Activated naive CD4-positive, alpha-beta T cell treated with Interleukin-2 at 50 U/mL for 16 hours (primary cell): Measurements from ENCODE around the gene MORF4L1.
"Not testable (repeated sequence)": the region's sequence is repeated elsewhere in the genome, so short reads cannot be mapped to it uniquely, and the experiment has no call there.

Experiments used
- DNase-seq: peaks from one replicate; pipeline ENCODE4 v3.0.0-alpha.2; 2020

The MORF4L1 gene, protein sequence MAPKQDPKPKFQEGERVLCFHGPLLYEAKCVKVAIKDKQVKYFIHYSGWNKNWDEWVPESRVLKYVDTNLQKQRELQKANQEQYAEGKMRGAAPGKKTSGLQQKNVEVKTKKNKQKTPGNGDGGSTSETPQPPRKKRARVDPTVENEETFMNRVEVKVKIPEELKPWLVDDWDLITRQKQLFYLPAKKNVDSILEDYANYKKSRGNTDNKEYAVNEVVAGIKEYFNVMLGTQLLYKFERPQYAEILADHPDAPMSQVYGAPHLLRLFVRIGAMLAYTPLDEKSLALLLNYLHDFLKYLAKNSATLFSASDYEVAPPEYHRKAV

DNA sequence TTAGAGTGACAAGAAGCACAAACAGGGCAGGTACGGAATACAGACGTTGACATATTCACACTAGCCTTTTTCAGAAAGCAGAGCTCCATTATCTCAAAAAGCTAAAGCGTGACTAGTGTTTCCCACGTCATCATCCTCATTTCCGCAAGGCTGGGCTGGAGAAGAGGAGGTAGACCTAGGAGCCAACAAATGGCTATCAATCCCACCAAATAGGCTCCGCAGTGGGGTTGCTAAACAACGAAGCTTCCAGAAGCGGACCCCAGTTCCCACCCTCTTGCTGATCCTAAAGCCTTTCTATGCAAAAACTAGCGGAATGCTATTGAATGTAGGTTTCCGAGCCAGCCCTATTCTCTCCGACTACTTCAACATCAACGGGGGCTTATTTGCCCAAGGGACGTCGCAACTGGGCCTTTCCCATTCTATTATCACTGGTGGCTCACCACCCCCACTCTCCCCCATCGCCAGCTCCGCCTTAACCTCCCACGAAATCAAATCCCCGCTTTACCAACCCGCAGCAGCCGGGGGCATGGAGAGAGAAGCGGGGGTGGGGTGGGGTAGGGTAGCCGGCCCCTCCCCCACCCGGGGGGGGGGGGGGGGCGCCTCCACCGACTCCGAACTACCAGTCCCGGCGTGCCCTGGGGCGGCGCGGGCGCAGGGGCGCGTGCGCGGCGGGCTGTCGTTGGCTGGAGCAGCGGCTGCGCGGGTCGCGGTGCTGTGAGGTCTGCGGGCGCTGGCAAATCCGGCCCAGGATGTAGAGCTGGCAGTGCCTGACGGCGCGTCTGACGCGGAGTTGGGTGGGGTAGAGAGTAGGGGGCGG is at the start of gene MORF4L1:
Gene MORF4L1, plus strand, starts transcription at position 736 of the 817 bp plus-strand sequence. CDS start 128 bp downstream, outside the sequence.
- peak; percentile 97 for DNase-seq

DNA sequence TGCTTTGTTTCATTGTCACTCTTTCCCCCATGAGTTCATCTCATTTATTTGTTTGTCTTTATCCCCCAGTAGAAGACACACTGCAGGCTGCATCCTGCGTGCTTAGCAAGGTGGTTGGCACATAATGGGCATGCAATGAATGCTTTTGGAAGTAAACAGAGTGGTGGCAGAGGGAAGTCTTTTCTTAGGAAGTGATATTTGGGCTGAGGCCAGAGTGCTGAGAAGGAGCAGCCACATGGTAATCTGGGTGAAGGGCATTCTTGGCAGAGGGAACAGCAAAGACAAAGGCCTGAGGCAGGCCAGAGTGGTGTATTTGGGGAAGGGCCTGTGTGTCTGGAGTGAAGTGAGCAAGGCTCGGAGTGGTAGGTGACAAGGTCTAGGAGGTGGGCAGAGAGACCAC is 43.8 kb upstream of the MORF4L1 start:
- no peak for DNase-seq

DNA sequence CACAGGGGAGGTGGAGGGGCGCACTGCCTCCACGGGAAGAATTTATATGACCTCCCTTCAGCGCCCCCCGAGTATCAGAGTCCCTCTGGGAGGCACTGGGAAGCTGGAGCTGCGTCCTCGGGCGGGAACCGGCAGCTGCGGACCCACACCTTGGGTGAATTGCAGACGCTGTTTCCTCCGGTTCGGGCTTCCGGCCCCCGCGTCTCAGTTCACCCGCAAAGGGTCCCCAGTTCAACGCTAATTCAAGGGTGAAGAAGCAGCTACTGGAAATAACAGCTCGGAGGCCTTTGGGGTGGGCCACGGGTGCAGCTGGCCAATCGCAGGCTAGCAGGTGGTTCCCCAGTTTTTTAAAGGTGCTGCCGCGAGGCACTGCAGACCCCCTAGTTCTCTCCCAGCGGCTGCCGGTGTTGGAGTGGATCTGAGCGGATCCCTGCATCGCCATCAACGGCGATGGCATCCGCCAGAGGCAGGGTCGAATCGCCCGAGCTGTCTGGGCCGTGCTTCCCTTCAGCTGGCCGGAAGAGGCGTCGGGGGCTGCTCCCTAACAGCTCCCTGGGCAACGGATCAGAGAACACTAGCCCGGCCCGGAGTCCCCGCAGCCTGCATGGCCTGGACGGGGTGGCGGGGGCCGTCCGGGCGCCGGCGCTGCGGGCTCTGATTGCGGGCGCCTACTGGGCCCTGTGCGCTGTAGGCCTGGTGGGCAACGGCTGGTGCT is 42.0 kb upstream of the MORF4L1 start:
- DNase-seq: no peak

DNA sequence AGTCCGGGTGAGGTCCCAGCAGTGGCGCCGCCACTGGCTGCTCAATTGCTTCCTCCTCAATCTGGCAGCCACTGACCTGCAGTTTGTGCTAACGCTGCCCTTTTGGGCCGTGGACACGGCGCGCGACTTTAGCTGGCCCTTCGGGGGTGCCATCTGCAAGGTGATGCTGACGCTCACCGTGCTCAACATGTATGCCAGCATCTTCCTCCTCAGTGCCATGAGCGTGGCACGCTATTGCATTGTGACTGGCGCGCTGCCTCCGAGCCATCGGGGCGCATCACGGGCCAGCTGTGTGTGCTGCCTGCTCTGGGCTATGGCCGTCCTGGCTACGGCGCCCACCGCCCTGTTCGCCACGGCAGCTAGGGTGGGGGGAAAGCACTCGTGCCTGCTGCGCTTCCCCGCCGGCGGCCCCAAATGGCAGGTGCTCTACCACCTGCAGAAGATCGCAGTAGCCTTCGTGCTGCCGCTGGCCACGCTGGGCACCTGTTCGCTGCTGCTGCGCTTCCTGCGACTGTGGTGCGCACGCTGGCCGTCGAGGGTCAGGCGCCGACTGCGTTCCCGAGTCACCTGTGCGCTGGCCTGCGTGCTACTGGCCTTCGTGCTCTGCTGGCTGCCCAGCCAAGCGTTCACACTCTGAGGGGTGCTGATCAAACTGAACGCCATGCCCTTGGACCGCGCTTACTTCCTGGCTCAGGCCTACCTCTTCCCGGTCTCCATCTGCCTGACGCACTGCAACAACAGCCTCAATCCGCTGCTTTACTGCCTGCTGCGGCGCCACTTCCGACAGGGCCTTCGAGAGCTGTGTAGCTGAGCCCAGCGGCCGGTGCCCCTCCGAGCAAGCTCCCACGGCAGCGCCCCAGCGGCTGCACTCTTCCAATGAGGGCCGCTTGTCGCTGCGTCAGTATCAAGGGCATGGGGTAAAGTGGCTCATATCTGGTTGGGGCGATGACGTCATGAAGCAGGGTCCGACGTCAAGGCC is 41.2 kb upstream of the MORF4L1 start:
- DNase-seq: no peak

DNA sequence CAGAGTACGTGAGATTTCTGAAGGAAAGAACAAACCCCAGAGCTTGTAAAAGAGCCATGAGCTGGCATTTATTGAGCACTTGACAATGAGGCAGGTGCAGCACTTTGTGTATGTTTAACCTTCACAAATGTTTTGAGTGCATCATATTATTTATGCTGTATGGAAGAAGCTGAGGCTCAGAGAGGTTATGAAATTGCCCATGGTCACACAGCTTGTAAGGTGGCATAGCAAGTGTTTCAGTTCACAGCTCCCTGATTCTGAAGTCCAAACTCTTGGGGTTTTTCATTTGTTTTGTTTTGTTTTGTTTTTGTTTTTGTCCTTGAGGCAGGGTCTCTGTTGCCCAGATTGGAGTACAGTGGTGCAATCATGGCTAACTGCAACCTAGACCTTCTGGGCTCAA is 36.4 kb upstream of the MORF4L1 start:
- no peak for DNase-seq

DNA sequence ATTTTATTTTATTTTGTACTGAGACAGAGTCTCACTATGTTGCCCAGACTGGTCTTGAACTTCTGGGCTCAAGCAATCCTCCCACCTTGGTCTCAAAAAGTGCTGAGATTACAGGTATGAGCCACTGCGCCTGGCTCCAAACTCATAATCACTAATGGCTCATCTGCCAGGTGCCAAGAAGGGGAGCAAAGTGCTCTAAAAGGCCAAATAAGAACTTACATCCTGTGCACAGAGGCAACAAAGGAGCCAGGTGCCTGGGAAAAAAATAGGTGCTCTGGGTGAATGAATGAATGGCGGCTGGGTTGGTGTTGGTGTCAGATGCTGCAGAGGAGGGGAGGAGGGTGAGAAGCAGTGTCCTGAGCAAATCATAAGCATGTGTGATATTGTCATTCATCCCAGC is 35.6 kb upstream of the MORF4L1 start:
- no peak for DNase-seq

DNA sequence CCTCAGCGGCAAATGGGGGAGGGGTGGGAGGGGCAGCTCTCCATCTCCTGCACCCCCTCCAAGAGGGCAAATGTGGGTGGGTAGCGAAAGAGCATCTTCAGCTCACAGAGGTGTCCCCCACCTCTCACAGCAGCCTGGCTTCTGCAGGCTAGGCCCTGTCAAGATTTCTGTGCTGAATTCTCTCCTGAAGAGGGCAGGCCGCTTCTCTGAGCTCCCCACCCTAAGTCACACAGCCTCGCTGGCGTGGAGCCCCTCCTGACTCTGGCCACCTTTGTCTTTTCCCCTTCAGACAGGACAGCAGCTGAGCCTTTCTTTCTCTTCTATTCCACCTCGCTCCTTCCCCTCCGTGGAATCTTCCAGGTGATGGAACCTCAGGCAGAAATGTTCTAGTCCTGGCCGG is 35.1 kb upstream of the MORF4L1 start:
- no peak for DNase-seq

DNA sequence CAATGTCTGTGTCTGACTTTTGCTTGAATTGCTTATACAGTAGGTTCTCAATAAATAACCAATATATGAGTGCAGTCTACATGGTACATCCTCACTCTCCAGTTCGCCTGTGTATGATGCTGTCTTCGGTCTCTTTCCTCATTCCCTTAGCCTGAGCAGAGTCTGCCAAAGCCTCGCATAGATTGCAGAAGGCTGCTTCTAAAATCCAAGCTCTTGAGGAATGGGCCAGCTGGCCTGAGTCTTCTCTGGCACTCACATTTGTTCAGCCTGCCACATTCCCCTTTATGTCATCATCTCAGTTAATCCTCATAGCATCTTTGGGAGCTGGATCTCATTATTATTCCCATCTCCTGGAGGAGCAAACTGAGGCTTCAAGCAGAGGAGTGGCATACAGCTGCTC is 34.2 kb upstream of the MORF4L1 start:
- DNase-seq: no peak

DNA sequence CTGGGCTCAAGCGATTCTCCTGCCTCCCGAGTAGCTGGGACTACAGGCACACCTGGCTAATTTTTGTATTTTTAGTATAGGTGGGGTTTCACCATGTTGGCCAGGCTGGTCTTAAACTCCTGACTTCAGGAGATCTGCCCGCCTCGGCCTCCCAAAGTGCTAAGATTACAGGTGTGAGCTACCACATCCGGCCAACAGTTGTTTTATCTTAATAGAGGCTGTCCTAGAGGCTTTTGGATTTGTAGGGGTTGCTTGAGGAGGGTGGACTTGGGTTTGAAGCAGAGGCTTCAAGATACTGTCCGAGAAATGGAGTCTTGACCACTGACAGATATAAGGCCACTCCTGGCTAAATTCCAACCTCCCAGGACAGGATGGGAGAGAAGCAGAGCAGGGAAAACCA is 33.5 kb upstream of the MORF4L1 start:
- not testable (repeated sequence) for DNase-seq

DNA sequence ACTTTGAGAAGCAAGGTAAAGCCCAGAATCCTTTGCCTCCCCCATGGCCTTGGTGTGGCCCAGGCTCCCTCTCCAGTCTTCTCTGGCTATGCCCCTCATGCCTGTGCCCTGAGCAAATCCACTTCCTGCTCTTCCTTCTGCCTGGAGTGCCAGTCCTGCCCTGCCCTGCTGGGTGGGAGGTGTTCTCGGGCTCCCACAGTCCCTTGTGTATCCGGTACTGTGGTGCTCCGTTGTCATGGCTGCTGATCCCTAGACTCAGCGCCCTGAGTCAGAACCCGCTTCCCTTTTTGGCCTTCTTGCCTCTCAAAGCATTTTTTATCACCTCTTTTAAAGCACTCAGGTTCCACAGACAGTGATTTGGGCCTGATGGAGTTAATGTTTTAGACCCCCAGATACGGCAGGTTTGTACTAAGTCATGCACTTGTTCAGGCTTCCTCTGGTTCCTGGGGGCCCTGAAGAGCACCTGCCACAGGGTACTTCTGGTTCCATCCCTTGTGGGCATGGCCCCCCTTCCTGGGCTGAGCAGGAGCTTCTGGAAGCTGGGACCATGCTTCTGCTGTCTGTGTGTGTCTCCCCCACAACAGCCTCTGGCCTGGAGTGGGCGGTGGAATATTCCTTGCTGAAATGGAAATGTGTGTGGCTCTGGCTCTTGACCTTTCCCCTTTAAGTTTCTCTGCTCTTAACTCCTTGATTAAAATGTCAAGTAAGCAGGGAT is 31.9 kb upstream of the MORF4L1 start:
- DNase-seq: no peak

DNA sequence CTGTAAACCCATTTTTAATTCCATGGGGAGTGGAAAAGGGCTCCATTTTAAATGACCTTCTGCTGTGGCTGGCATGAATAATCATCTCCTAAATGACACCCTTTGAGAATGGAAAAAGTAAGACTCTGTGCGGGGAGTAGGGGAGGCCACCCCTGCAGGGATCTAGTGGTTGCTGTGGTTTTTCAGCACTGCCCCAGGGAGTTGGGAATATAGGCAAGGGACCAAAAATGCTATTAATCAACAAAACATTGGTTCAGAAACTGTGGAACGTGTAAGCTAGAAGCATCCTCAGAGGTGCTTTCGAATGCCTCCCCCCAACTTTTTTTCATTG is 31.3 kb upstream of the MORF4L1 start:
- no peak for DNase-seq

DNA sequence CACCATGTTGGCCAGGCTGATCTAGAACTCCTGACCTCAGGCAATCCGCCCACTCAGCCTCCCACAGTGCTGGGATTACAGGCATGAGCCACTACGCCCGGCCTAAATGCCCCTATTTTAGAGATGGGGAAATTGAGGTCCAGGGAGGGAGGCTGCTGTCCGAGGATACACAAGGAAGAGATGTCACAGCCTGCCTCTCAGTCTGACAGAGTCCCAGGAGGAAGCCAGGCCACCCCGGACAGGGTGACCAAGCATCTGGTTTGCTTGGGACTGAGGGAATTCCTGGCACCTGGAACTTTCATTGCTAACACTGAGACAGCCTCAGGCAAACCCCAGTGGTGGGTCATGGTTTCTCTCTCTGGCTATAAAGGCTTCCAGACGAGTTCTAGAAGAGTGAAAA is 30.8 kb upstream of the MORF4L1 start:
- DNase-seq: no peak

DNA sequence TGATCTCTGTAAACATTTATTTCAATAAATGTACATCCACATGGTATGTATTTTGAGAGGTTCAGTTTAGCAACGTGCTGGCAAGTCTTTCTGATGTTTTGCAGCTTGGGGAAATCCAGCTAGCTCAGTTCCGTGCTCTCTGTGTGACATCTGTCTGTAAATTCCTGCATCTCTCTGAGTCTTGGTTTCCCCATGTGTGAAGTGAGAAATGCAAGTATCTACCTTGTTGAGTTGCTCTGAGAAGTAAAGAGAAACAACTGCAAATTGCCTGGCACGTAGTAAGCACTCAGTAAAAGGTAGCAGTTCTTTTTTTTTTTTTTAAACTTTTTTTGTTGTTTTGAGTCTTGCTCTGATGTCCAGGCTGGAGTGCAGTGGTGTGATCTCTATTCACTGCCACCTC is 30.2 kb upstream of the MORF4L1 start:
- no peak for DNase-seq

DNA sequence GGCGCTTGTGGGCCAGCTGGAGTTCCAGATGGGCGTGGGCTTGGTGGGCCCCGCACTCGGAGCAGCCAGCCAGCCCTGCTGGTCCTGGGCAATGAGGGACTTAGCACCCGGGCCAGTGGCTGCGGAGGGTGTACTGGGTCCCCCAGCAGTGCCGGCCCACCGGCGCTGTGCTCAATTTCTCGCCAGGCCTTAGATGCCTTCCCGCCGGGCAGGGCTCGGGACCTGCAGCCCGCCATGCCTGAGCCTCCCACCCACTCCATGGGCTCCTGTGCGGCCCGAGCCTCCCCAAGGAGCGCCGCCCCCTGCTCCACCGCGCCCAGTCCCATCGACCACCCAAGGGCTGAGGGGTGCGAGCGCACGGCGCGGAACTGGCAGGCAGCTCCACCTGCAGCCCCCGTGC is 25.8 kb upstream of the MORF4L1 start:
- not testable (repeated sequence) for DNase-seq

DNA sequence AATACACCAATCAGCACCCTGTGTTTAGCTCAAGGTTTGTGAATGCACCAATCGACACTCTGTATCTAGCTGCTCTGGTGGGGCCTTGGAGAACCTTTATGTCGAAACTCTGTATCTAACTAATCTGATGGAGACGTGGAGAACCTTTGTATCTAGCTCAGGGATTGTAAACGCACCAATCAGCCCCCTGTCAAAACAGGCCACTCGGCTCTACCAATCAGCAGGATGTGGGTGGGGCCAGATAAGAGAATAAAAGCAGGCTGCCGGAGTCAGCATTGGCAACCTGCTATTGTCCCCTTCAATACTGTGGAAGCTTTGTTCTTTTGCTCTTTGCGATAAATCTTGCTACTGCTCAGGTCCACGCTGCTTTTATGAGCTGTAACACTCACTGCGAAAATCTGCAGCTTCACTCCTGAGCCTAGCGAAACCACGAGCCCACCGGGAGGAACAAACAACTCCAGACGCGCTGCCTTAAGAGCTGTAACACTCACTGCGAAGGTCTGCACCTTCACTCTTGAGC is 25.2 kb upstream of the MORF4L1 start:
- DNase-seq: not testable (repeated sequence)

DNA sequence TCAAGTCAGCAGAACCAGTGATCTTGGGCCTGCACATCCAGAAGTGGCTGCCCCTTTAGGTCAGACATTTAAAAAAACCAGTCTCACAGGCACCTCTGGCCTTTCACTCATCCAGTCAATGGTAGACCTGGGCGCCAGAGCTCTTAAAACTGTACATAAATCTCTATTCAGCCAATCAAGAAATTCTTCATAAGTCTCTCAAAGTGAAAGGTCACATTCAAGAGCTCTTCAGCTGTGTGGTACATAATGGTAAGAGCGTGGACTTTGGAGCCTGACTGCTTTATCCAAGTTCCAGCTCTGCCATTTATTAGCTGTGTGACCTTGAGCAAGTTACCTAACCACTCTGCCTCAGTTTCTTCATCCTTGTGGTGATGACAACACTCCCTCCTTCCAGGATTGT is 22.3 kb upstream of the MORF4L1 start:
- no peak for DNase-seq

DNA sequence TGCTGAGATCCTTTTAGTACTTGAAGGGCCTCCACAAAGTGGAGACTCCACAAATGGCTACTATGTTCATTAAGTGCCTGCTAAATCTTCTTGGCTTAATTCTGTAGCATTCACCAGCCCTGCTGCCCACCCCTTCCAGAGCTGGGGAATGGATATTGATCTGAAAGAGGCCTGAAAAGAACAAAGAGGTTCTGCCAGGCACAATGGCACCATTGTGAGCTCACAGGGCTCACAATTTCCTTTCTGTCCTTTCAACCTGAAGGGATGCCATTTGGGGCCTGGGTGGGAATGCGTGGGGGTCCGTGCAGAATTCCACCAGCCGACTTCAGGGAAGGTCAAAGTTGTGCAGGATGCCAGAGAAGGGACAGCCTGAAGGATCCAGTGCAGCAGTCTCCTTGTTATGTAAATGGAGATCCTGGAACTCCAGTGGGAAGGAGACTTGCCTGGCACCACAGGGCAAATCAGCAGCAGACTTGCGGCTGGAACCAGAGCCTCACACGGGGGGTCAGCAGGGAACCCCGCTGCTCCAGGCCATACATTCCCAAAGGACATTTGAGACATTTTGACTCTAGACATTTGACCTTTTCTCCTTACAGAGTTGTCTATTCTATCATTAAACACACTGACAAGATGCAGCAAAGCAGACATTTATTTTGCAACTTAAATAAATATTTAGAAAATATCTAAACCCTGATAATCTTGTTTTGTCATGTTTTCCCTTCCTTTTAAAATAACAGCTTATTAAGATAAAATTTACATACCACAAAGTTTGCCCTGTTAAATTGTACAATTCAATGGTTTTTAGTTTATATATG is 21.5 kb upstream of the MORF4L1 start:
- no peak for DNase-seq

DNA sequence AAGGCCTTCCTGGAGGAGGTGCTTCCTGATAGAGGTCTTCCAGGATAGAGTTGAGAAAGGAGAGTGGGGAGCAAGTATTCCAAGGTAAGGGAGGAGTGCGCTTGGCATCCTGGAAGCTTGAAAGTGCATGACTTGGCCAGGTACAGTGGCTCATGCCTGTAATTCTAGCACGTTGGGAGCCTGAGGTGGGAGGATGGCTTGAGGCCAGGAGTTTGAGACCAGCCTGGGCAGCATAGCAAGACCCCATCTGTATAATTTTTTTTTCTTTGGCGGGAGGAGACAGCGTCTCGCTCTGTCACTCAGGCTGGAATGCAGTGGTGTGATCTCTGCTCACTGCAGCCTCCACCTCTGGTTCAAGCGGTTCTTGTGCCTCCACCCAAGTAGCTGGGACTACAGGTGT is 19.2 kb upstream of the MORF4L1 start:
- no peak for DNase-seq

DNA sequence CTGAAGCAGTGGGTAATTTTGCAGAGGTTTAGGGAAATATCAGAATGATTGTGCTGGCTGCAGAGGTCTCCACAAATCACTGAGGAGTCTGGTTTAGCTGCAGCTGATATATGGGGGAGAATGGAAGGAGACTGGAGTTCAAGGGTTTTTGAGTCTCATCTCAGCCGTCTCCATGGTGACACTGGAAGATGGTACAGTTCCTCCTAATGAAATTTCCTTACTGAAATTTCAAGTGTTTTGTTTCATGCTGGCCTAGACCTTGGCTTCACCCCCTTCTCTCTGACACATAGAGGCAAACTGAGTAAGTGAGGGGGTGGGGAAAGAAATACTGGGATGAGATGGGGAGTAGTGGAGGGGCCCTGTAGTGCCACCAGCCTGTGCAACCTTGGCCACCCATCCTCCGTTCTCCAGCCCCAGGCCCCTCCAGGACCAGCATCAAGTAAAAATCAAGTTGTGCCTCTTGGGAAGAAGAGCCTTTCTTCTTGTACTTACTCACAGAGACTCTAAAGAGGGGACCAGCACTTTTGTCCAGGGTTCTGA is 17.8 kb upstream of the MORF4L1 start:
- DNase-seq: no peak

DNA sequence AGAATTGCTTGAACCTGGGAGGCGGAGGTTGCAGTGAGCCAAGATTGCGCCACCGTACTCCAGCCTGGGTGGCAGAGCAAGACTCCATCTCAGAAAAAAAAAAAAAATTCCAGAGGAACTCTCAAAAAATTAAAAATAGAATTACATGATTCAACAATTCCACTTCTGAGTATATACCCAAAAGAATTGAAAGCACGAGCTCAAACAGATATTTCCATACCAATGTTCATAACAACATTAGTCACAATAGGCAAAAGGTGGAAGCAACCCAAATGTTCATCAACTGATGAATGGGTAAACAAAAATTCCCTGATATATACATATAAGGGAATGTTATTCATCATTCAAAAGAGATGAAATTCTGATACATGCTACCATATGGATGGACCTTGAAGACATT is 16.9 kb upstream of the MORF4L1 start:
- DNase-seq: no peak
